ENCODE measurements around the gene CXCL12.

DNA sequence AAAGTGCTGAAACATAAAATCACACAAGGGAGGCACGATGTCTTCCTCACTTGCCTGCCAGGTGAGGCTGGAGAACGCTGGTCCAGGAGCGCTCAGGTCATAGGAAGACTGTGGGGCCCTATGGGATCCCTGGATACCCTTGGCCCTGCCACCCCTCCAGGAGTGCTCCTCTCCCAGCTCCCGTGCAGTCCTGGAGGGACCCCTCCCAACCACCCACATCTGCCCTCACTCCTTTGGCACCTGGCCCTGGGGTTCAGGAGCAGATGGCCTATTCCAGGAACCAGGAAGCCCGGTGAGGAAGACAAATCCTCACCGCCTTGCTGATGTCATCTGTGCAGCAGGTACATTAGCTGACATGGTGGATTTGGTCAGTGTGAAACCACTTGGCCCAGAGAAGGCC lies 3.7 kb upstream of the CXCL12 start:
- TF ChIP-seq CTCF (IDR thresholded peaks at IDR 0.05; ENCODE audit: extremely low read depth in 1 of 2, insufficient read depth in 1 of 2, low read depth in 1 of 2, low read length in 2 of 2) (no peak), MAX (IDR thresholded peaks at IDR 0.05; ENCODE audit: insufficient read depth, insufficient read length) (no peak), POLR2AphosphoS5 (IDR thresholded peaks at IDR 0.05; ENCODE audit: insufficient read depth, low read depth, low read length) (no peak), EZH2 (IDR thresholded peaks at IDR 0.05; ENCODE audit: borderline replicate concordance, low read depth, low read length, severe bottlenecking) (no peak)

All from endothelial cell of umbilical vein (primary cell).